Measurements from ENCODE around the gene SERP2.

Gene SERP2

GRCh38 chr13:44413095-44413494, 39.5 kb downstream of the SERP2 start:
- DNase-seq: no peak

- DNase-seq: no peak
These were observed 41.1 kb downstream of the SERP2 start for GRCh38 chr13:44414716-44415115.

DNA sequence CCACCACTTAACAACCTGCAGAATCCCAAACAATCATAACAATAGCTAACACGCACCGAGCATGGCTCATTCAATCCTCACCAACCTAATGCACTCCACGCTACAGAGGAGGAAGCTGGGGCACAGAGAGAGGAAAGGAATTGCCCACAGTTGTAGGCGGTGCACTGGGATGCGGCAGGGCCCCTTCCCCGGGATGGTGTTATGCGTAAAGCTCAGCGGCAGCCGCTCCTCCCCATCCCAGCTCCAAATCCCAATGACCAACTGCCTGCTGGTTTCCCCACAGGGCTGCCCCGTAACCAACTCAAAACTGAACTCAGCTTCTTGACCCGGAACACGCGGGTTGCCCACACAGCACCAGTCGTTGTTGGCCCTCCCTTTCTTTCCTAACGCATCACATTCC, 42.2 kb downstream of the SERP2 start:
- no peak for DNase-seq

GRCh38 chr13:44416301-44416700, 42.7 kb downstream of the SERP2 start:
- DNase-seq: no peak

DNA sequence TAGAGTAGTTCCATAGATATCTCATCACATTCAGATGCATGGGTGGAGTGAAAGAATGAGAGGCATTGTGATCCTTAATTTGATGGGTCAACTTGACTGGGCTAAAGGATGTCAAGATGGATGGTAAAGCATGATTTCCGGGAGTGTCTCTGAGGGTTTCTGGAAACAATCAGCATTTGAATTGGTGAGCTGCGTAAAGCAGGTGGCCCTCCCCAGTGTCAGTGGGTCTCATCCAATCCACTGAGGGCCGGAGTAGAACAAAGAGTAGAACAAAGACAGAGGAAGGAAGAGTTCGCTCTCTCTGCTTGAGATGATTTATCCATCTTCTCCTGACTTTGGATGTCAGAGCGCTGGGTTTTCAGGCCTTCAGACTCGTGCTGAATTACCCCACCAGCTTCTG, 43.1 kb downstream of the SERP2 start:
- no peak for DNase-seq

DNA sequence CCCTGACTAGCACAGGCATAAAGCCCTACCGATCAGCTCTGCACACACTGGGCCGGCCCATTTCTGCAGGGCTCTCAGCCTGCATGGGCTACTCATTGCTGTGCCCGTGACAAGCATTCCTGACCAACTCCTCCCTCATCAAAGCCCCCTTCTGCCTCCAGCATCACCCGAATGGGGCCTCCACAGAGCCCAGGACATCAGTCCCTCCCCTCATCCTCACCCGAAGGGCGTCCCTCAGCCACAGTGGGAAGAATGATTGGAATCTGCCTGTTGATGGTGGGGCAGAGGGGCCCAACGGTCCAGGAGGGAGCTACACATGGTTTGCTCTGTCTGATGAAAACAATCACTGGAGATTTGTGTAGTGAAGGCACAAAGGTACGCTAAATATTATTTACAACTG, 43.8 kb downstream of the SERP2 start:
- DNase-seq: no peak

DNA sequence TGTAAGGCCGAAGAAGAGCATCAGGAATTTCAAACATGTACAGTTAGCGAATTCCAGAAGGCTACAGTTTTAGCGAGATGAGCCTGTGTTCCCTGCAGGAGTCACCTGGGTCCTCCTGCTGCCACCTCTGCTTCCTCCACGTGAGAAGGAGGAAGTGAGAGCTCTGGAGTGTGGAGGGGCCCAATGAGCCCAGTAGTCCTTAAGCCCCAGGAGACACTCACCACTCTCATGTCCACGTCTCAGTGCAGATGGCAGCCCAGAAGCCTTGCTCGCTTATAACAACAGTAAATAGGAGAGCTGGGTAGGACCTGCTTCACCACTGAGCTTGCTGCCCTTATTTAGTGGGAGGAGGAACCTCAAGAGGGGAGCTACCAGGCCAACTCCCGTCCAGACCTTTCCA, 44.3 kb downstream of the SERP2 start:
- no peak for DNase-seq

- DNase-seq: no peak
These were observed 47.0 kb downstream of the SERP2 start for GRCh38 chr13:44420376-44421220.

GRCh38 chr13:44421853-44422525, 48.4 kb downstream of the SERP2 start:
- no peak for DNase-seq

- no peak for DNase-seq
These were observed 49.4 kb downstream of the SERP2 start for GRCh38 chr13:44422755-44423643.

- DNase-seq: no peak
These were observed 50.2 kb downstream of the SERP2 start for GRCh38 chr13:44423824-44424223.

- DNase-seq: no peak
These were observed 51.6 kb downstream of the SERP2 start for GRCh38 chr13:44425041-44425814.

DNA sequence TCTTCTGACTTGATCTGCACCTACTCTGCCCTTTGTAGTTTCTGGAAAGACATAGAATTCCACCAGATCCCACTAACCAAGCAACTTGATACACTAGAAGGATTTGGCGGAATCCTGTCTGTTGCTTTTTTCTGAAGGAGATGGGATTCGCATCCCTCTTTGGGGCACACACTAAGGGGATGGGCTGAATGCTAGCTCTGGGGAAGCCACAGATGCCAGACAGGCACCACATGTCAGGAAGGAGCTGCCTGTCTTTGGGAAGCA, 52.1 kb downstream of the SERP2 start:
- no peak for DNase-seq

DNA sequence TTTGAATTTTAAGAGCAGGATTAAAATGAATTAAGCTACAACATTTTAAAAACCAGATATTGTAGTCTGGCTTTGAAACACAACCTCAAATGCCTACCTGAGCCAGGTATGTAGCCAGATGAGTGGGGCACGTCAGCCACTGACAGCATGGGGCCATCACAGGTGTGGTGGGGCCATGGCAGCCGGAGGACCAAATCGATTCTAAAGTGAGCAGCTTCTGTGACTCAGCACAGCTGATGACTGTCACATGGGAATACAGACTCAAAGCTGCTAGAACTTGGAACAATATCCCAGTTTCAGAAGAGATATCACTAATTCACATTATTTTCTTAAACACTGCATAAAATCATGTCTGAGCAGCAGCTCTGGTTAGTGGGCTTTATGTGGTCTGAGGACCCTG, 52.8 kb downstream of the SERP2 start:
- no peak for DNase-seq

GRCh38 chr13:44429311-44429710, 55.7 kb downstream of the SERP2 start:
- no peak for DNase-seq

- no peak for DNase-seq
These were observed 57.5 kb downstream of the SERP2 start for GRCh38 chr13:44431150-44431549.

DNA sequence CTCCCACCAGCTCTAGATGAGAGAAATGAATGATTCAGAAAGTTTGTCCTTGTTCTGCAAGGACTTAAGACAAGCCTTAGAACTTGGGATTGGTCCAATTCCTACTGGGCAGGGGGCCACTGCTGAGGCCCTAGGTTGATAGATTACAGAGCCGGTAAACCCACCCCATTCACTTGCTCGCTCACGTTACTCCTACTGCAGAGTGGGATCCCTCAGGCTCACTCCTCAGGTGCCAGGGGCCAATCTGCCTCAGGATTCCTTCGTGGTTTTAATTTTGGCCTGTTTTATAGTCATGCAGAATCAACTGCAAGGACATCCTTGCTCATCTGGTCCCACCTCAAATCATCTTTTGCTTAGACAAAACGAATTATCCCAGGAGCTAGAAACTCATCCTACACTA, 59.0 kb downstream of the SERP2 start:
- no peak for DNase-seq

GRCh38 chr13:44433863-44434765, 60.5 kb downstream of the SERP2 start:
- DNase-seq: no peak

DNA sequence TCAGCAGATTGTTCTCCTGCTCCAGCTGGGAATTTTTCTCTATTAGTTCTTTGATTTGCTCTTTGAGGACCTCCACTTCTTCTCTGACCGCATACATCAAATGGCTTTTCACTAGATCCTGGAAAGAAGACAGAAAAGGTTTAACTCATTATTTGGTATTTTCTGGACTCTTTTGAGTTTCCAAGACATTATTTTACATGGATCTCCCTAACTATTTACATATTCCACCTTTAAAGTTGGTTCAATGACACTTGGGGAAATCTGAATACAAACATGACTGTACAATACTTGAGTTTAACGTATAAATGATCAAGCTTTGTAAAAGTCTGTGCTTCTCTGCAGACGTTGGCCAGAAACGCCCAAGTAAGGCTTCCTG, 61.1 kb downstream of the SERP2 start:
- DNase-seq: no peak

- DNase-seq: peak; percentile 73 to 95 (median 81)
These were observed 61.7 kb downstream of the SERP2 start for GRCh38 chr13:44435142-44435918.

DNA sequence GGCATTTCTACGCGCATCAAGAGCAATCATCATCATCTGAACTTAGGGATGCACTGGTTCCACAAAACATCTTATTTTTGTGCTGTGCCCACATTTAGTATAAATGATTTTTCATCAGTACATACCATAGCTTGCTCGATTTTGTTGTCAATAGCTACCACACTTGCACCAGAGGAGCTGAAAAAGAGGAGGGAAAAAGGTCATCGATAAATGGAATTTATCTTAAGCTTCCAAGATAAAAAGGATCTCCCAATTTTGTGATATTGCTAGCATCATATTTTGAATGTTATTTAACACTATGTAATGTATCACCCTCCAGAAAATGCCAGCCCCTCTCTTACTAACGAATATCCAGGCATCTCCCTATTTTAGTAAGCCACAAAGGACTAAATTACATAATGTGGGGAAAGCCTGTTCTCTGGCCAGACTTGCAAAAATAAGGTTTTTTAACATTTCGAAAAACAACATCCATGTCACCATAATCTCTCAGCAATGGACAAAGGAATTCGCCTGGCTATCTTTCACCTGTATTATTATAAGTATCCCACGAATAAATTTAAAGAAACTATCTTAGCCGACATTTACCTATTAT, 62.4 kb downstream of the SERP2 start:
- DNase-seq: peak in 1 of 6 experiments; percentile 39

All from stimulated activated naive CD4-positive, alpha-beta T cell (primary cell).